ENCODE data around the gene PACS1. TPM values are rescaled to one million over a fixed set of nuclear protein-coding genes. Genes with fewer than 3 reads are reported as not detected.
"Not testable (repeated sequence)": the region's sequence is repeated elsewhere in the genome, so short reads cannot be mapped to it uniquely, and the experiment has no call there.

PACS1 gene
- total and polyA plus RNA-seq, 5 donors from 2014 or later: 43.8 to 306 (median 48.3) TPM

DNA sequence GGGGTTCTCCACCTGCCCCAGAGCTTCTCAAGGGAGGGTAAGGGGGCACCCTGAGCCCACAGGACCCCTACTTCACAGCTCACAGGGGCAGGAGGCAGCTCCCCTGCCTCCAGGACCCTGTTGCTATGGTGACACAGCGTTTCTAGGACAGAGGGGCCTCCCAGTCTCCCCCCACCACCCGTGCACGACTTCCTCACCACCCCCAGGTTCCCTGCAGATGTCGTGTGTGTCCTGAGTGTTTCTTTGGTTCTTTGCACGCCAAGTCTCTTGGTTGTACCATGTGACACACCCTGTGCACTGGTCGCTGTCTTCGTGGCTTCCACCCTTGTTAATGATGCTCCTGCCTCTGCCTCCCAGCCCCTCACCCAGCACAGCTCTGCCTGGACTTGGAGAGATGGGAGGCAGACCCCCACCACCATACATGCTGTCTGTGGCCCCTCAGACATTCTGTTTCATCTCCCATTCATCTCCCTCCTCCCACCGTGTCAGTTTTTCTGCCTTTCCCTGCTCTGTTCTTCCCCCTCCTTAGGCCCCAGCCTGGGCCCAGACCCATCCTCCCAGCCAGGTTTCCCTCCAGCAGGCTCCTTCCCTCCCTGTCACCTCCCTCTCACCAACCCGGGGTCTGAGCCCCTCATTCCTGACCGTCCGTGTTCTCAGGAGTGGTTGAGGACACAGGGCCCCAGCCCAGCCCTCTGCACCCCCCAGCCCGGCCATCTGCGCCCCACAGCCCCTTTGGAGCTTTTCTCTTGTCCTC is 173.9 kb downstream of the PACS1 start:
- H3K27ac Mint-ChIP-seq: peak overlapping the region in 1 of 3 donors; percentile 71
- peaks cover 29% of the 10 kb centered on the region for H3K36me3 Mint-ChIP-seq
- Histone ChIP-seq H3K4me1 (ENCODE audit: control insufficient read depth, insufficient read depth, low read length, poor library complexity, severe bottlenecking) (no peaks in the 10 kb centered on the region), H3K4me3 (ENCODE audit: low read depth, low read length) (no peak overlapping the region), H3K27ac (ENCODE audit: insufficient read depth, low read length, poor library complexity, severe bottlenecking) (no peak overlapping the region), H3K9me3 (ENCODE audit: control insufficient read depth in 2 of 2, low read length in 2 of 2) (no peaks in the 10 kb centered on the region), H3K36me3 (ENCODE audit: control insufficient read depth, insufficient read depth, low read length) (peaks cover 62% of the 10 kb centered on the region), H3K27me3 (ENCODE audit: control insufficient read depth, insufficient read depth, low read length) (no peaks in the 10 kb centered on the region)
- ATAC-seq (ENCODE audit: low read depth in 2 of 2) (no peak), DNase-seq (no peak)
- no peak overlapping the region for H3K4me3 Mint-ChIP-seq
- H3K27me3 Mint-ChIP-seq: no peaks in the 10 kb centered on the region
- H3K9me3 Mint-ChIP-seq: no peaks in the 10 kb centered on the region
- peaks cover 0 to 5% (median 0%) of the 10 kb centered on the region in 4 donors for H3K4me1 Mint-ChIP-seq

DNA sequence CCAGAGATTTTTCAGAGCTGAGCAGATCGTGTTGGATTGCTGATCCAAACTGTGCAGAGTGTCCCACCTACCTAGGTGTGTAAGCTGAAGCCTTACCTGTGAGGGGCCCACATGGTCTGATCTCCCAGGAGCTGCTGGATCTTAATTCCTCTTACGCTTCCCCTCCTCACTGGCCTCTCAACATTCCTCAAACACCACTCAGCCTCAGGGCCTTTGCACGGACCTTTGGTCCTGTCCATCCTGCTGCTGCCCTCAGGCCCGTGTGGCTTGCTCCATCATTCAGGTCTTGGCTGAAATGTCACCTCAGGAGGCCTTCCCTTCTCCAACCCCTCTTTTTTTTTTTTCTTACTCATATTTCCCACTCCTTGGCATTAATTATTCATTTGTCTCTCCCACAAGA is 177.2 kb downstream of the PACS1 start:
- DNase-seq: no peak
- H3K36me3 Mint-ChIP-seq: peaks cover 22% of the 10 kb centered on the region
- Histone ChIP-seq H3K36me3 (ENCODE audit: control insufficient read depth, insufficient read depth, low read length) (peaks cover 38% of the 10 kb centered on the region), H3K9me3 (ENCODE audit: control insufficient read depth in 2 of 2, low read length in 2 of 2) (no peaks in the 10 kb centered on the region), H3K4me3 (ENCODE audit: low read depth, low read length) (no peak overlapping the region), H3K4me1 (ENCODE audit: control insufficient read depth, insufficient read depth, low read length, poor library complexity, severe bottlenecking) (no peaks in the 10 kb centered on the region), H3K27me3 (ENCODE audit: control insufficient read depth, insufficient read depth, low read length) (no peaks in the 10 kb centered on the region), H3K27ac (ENCODE audit: insufficient read depth, low read length, poor library complexity, severe bottlenecking) (no peak overlapping the region)
- H3K27me3 Mint-ChIP-seq: no peaks in the 10 kb centered on the region
- no peaks in the 10 kb centered on the region for H3K9me3 Mint-ChIP-seq
- peaks cover 0 to 8% (median 5%) of the 10 kb centered on the region in 4 donors for H3K4me1 Mint-ChIP-seq
- H3K27ac Mint-ChIP-seq: peak overlapping the region in 1 of 3 donors; percentile 37
- peak overlapping the region in 2 of 4 donors; percentile 28 to 60 for H3K4me3 Mint-ChIP-seq
- ATAC-seq (ENCODE audit: low read depth in 2 of 2): no peak

DNA sequence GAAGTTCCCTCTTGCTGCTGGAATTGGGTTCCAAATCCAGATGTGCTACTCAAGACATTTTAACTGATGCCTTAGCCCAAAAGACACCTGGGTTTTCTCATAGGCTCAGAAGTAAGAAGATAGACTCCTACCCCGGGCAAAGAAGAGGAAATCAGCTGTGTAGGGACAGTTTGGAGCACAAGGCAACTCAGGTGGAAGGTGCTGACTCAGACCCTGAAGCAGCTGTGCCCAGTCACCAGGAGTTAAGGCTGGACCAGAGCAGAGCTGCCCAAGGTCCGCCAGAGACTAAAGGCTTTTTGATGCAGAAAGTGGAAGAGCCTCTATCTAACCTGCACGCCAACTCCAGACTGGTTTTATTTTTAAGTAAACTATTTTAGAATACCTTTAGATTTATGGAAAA is 177.7 kb downstream of the PACS1 start:
- Mint-ChIP-seq H3K27ac (no peak overlapping the region), H3K27me3 (no peaks in the 10 kb centered on the region), H3K4me3 (no peak overlapping the region), H3K4me1 (peaks cover 0 to 8% (median 5%) of the 10 kb centered on the region in 4 donors), H3K36me3 (peaks cover 22% of the 10 kb centered on the region), H3K9me3 (no peaks in the 10 kb centered on the region)
- H3K4me3 ChIP-seq (ENCODE audit: low read depth, low read length): no peak overlapping the region
- ATAC-seq (ENCODE audit: low read depth in 2 of 2): no peak
- H3K36me3 ChIP-seq (ENCODE audit: control insufficient read depth, insufficient read depth, low read length): peaks cover 34% of the 10 kb centered on the region
- H3K9me3 ChIP-seq (ENCODE audit: control insufficient read depth in 2 of 2, low read length in 2 of 2): no peaks in the 10 kb centered on the region
- no peaks in the 10 kb centered on the region for H3K27me3 ChIP-seq (ENCODE audit: control insufficient read depth, insufficient read depth, low read length)
- H3K4me1 ChIP-seq (ENCODE audit: control insufficient read depth, insufficient read depth, low read length, poor library complexity, severe bottlenecking): no peaks in the 10 kb centered on the region
- no peak for DNase-seq
- no peak overlapping the region for H3K27ac ChIP-seq (ENCODE audit: insufficient read depth, low read length, poor library complexity, severe bottlenecking)

GRCh38 chr11:66248903-66249302 is 178.8 kb downstream of the PACS1 start:
- DNase-seq: no peak
- Mint-ChIP-seq H3K9me3 (peaks cover 0 to 1% (median 0%) of the 10 kb centered on the region in 7 donors), H3K4me1 (peaks cover 0 to 15% (median 10%) of the 10 kb centered on the region in 4 donors), H3K4me3 (peak overlapping the region in 1 of 4 donors; percentile 33), H3K36me3 (peaks cover 22% of the 10 kb centered on the region), H3K27me3 (no peaks in the 10 kb centered on the region), H3K27ac (peak overlapping the region in 1 of 3 donors; percentile 69)
- Histone ChIP-seq H3K4me3 (ENCODE audit: low read depth, low read length) (no peak overlapping the region), H3K4me1 (ENCODE audit: control insufficient read depth, insufficient read depth, low read length, poor library complexity, severe bottlenecking) (no peaks in the 10 kb centered on the region), H3K9me3 (ENCODE audit: control insufficient read depth in 2 of 2, low read length in 2 of 2) (no peaks in the 10 kb centered on the region), H3K36me3 (ENCODE audit: control insufficient read depth, insufficient read depth, low read length) (peaks cover 28% of the 10 kb centered on the region), H3K27ac (ENCODE audit: insufficient read depth, low read length, poor library complexity, severe bottlenecking) (no peak overlapping the region), H3K27me3 (ENCODE audit: control insufficient read depth, insufficient read depth, low read length) (no peaks in the 10 kb centered on the region)
- no peak for ATAC-seq (ENCODE audit: low read depth in 2 of 2)

DNA sequence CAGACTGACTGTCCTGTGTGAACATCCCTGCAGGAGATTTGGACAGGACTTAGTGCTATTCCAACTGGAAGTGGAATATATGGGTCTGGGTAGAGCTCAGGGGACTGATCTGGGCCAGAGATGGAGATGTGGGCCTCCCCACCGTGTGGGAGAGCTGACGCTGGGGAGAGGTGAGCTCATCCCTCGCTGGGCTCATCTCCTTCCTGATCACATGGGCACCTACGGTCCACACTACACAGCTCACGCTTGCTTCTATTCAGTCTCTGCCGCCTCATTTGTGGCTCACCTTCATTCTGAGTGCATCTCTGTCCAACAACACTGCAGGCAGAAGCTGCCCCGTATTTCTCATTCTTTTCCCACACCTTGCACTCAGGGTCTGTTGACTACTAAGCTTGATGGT is 181.7 kb downstream of the PACS1 start:
- H3K27ac ChIP-seq (ENCODE audit: insufficient read depth, low read length, poor library complexity, severe bottlenecking): no peak overlapping the region
- no peaks in the 10 kb centered on the region for H3K27me3 ChIP-seq (ENCODE audit: control insufficient read depth, insufficient read depth, low read length)
- DNase-seq: no peak
- H3K4me1 ChIP-seq (ENCODE audit: control insufficient read depth, insufficient read depth, low read length, poor library complexity, severe bottlenecking): peaks cover 8% of the 10 kb centered on the region
- H3K4me1 Mint-ChIP-seq: peaks cover 0 to 29% (median 14%) of the 10 kb centered on the region in 4 donors
- no peak overlapping the region for H3K4me3 ChIP-seq (ENCODE audit: low read depth, low read length)
- H3K27ac Mint-ChIP-seq: peak overlapping the region; percentile 44 to 93 (median 74)
- H3K4me3 Mint-ChIP-seq: peak overlapping the region in 1 of 4 donors; percentile 24
- H3K36me3 Mint-ChIP-seq: peaks cover 16% of the 10 kb centered on the region
- no peak for ATAC-seq (ENCODE audit: low read depth in 2 of 2)
- H3K9me3 Mint-ChIP-seq: peaks cover 0 to 3% (median 0%) of the 10 kb centered on the region in 7 donors
- H3K9me3 ChIP-seq (ENCODE audit: control insufficient read depth in 2 of 2, low read length in 2 of 2): no peaks in the 10 kb centered on the region
- H3K27me3 Mint-ChIP-seq: no peaks in the 10 kb centered on the region
- peaks cover 16% of the 10 kb centered on the region for H3K36me3 ChIP-seq (ENCODE audit: control insufficient read depth, insufficient read depth, low read length)

DNA sequence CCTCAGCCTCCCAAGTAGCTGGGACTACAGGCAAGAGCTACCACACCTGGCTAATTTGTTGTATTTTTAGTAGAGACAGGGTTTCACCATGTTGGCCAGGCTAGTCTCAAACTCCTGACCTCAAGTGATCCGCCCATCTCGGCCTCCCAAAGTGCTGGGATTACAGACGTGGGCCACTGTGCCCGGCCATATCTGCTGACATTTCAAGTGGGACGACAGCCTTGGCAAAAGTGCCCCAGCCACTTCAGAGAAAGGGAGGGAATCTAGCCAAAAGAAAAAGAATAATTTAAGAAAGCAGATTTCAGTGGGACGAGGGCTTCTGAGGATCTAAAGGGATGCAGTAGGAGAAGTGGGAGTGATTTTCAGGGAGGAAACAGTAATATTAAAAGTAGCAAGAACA is 183.0 kb downstream of the PACS1 start:
- H3K27me3 ChIP-seq (ENCODE audit: control insufficient read depth, insufficient read depth, low read length); H3K27ac ChIP-seq (ENCODE audit: insufficient read depth, low read length, poor library complexity, severe bottlenecking); H3K9me3 Mint-ChIP-seq; H3K36me3 ChIP-seq (ENCODE audit: control insufficient read depth, insufficient read depth, low read length); DNase-seq; H3K9me3 ChIP-seq (ENCODE audit: control insufficient read depth in 2 of 2, low read length in 2 of 2); ATAC-seq (ENCODE audit: low read depth in 2 of 2); H3K27me3 Mint-ChIP-seq; H3K4me3 Mint-ChIP-seq; H3K4me3 ChIP-seq (ENCODE audit: low read depth, low read length): not testable (repeated sequence)
- peaks cover 12% of the 10 kb centered on the region for H3K36me3 Mint-ChIP-seq
- peaks cover 17% of the 10 kb centered on the region for H3K4me1 ChIP-seq (ENCODE audit: control insufficient read depth, insufficient read depth, low read length, poor library complexity, severe bottlenecking)
- H3K4me1 Mint-ChIP-seq: peaks cover 0 to 34% (median 17%) of the 10 kb centered on the region in 4 donors
- peak overlapping the region; percentile 37 to 85 (median 49) for H3K27ac Mint-ChIP-seq

GRCh38 chr11:66258473-66258893 is 188.4 kb downstream of the PACS1 start:
- Mint-ChIP-seq H3K4me1 (peaks cover 0 to 33% (median 17%) of the 10 kb centered on the region in 4 donors), H3K9me3 (peaks cover 0 to 2% (median 0%) of the 10 kb centered on the region in 7 donors), H3K27me3 (peaks cover 5% of the 10 kb centered on the region), H3K4me3 (peak overlapping the region; percentile 94 to 96 (median 94)), H3K27ac (peak overlapping the region in 1 of 3 donors; percentile 79), H3K36me3 (peaks cover 10% of the 10 kb centered on the region)
- peaks cover 24% of the 10 kb centered on the region for H3K36me3 ChIP-seq (ENCODE audit: control insufficient read depth, insufficient read depth, low read length)
- no peaks in the 10 kb centered on the region for H3K9me3 ChIP-seq (ENCODE audit: control insufficient read depth in 2 of 2, low read length in 2 of 2)
- DNase-seq: no peak
- H3K4me1 ChIP-seq (ENCODE audit: control insufficient read depth, insufficient read depth, low read length, poor library complexity, severe bottlenecking): peaks cover 26% of the 10 kb centered on the region
- ATAC-seq (ENCODE audit: low read depth in 2 of 2): no peak
- peak overlapping the region; percentile 99 for H3K27ac ChIP-seq (ENCODE audit: insufficient read depth, low read length, poor library complexity, severe bottlenecking)
- peak overlapping the region; percentile 27 for H3K4me3 ChIP-seq (ENCODE audit: low read depth, low read length)
- no peaks in the 10 kb centered on the region for H3K27me3 ChIP-seq (ENCODE audit: control insufficient read depth, insufficient read depth, low read length)
